ENCODE measurements around the gene CDH1.
"Not testable (repeated sequence)": the region's sequence is repeated elsewhere in the genome, so short reads cannot be mapped to it uniquely, and the experiment has no call there.

Gene CDH1

DNA sequence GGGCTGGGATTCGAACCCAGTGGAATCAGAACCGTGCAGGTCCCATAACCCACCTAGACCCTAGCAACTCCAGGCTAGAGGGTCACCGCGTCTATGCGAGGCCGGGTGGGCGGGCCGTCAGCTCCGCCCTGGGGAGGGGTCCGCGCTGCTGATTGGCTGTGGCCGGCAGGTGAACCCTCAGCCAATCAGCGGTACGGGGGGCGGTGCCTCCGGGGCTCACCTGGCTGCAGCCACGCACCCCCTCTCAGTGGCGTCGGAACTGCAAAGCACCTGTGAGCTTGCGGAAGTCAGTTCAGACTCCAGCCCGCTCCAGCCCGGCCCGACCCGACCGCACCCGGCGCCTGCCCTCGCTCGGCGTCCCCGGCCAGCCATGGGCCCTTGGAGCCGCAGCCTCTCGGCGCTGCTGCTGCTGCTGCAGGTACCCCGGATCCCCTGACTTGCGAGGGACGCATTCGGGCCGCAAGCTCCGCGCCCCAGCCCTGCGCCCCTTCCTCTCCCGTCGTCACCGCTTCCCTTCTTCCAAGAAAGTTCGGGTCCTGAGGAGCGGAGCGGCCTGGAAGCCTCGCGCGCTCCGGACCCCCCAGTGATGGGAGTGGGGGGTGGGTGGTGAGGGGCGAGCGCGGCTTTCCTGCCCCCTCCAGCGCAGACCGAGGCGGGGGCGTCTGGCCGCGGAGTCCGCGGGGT, at the start of gene CDH1:
Gene CDH1, plus strand, starts transcription at position 247 of the 684 bp plus-strand sequence. Its CDS starts 124 bp downstream, at position 371.
- DNase-seq = peak in 1 of 2 donors; percentile 26

DNA sequence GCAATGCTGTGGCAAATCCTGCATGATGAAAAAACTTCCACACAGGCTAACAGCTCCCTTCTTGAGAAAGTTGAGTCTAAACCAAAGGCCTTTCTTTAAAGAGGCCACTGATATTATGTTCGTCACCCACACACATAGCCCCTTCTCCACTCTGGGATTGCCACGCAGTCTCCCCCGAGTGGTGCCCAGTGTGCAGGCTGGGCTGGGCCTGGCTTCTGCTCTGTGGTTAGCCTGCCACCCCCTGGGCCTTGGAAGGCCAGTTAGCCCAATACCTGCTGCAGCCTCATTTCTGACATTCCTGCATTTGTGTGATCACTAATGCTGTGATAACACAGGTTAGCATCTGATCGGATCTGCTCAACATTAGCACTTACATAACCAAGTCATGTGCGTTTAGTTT, 47.2 kb upstream of the CDH1 start:
- no peak for DNase-seq

GRCh38 chr16:68695575-68695974, 41.5 kb upstream of the CDH1 start:
- no peak for DNase-seq

DNA sequence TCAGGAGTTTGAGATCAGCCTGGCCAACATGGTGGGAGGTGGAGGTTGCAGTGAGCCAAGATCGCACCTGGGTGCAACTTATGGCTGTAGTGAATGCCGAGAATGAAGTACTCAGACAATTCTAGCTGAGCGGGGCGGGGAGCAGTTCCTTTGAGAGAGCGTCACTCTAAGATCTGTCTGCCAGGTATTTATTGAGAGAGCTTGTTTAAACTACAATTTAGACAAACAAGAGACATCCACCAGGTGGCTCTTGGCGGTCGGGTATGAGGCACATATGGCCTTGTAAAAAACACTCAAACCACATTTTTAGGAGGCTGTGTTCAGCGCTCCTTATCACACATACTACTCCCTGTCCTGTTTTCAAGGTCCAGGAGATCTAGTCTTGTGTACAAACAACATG, 40.6 kb upstream of the CDH1 start:
- no peak for DNase-seq

DNA sequence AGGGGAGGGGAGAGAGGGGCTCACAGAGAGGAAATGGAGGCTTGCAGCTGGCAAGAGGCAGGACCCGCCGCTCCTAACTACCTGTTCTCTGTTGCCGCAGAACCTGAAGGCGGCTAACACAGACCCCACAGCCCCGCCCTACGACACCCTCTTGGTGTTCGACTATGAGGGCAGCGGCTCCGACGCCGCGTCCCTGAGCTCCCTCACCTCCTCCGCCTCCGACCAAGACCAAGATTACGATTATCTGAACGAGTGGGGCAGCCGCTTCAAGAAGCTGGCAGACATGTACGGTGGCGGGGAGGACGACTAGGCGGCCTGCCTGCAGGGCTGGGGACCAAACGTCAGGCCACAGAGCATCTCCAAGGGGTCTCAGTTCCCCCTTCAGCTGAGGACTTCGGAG, 39.0 kb upstream of the CDH1 start:
- no peak for DNase-seq

GRCh38 chr16:68700120-68700519, 37.0 kb upstream of the CDH1 start:
- no peak for DNase-seq

GRCh38 chr16:68700831-68701230, 36.3 kb upstream of the CDH1 start:
- DNase-seq = no peak

DNA sequence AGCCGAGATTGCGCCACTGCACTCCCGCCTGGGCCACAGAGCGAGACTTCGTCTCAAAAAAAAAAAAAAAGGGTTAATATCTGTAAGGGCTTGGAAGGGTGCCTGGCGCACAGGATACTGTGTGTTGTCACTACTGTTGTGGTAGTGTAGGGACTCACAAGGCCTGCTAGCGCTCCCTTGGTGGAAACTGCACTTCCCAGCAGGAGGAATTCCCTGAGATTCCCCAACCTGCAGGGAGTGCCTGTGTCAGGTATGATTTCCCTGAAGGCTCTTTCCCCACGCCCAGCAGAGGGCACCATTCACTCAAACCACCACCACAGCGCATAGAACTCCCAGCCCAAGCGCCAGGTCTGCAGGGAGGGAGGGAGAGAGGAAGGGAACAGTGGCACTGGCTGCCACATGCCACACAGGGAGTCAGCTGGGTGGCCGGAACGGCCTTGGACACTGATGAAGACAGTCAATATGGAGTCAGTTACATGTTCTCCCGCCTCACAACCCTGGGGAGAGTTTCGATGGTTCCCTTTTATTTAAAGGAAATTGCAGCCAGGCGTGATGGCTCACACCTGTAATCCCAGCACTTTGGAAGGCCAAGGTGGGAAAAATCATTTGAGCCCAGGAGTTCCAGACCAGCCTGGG, 32.7 kb upstream of the CDH1 start:
- peak; percentile 67 to 71 for DNase-seq

GRCh38 chr16:68707340-68708152, 29.5 kb upstream of the CDH1 start:
- DNase-seq = no peak

DNA sequence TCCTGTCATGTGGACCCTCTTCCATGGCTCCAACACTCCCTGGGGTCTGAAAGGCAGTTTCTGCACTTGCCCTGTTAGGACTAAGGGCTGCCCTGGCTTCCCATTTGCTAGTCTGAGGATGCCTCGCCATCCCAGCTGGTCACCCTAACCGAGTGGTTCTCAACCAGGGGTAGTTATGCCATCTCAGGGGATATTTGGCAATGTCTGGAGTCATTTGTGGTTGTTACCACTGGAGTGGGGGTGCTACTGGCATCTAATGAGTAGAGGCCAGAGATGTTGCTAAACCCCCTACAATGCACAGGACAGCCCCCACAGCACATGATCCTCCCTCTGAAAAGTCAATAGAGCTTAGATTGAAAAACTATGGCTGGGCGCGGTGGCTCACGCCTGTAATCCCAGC, 26.9 kb upstream of the CDH1 start:
- DNase-seq = no peak

- no peak for DNase-seq
Measured at GRCh38 chr16:68711421-68712139, 25.5 kb upstream of the CDH1 start.

GRCh38 chr16:68713361-68713760, 23.7 kb upstream of the CDH1 start:
- no peak for DNase-seq

DNA sequence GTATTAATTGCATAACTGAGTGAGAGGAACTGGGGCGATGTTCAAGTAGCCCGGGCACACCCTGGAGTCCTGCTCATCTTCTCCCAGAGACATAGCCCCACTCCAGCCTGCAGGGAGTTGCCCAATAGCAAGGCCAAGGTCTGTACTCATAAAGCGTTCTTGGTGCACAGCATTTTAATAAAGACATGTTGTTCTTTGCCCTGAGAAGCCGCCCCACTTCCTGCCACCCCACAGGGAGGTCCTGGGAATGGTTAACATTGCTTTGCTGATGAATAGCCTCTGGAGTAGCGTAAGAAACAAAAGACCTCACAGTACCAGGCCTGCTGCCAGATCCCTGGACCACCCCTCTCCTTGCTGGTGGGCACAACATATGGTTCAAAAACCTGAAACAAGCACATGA, 21.6 kb upstream of the CDH1 start:
- DNase-seq = no peak

GRCh38 chr16:68716516-68716915, 20.6 kb upstream of the CDH1 start:
- not testable (repeated sequence) for DNase-seq

DNA sequence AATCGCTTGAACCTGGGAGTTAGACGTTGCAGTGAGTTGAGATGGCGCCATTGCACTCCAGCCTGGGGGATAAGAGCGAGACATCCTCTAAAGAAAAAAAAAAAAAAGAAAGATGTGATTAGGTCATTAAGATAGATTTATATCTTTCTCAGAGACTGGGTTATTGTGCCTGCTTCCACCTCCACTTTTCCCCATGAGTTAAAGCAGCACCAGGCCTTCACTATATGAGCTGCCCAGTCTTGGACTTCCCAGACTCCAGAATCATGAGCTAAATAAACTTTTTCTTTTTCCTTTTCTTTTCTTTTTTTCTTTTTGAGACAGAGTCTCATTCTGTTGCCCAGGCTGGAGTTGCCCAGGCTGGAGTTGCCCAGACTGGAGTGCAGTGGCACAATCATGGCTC, 19.4 kb upstream of the CDH1 start:
- no peak for DNase-seq

- no peak for DNase-seq
Measured at GRCh38 chr16:68718590-68718989, 18.5 kb upstream of the CDH1 start.

DNA sequence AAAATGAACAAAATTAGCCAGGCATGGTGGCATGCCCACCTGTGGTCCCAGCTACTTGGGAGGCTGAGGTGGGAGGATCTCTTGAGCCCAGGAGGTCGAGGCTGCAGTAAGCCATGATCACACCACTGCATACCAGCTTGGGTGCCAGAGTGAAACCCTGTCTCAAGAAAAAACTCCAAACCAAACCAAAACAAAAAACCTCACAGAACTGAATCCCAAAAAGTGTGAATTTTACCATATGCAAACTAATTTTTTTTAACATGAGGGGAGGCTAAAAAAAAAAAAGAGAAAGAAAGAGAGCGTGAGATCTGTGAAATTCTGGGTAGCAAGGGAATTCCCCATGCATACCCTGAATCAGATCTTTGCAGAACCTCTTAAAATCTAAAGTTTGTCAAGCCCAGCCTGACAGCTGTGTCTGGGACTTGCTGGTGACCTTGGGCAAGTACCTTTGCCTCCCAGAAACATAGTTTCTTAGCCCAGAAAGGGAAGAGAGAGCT, 17.1 kb upstream of the CDH1 start:
- no peak for DNase-seq

DNA sequence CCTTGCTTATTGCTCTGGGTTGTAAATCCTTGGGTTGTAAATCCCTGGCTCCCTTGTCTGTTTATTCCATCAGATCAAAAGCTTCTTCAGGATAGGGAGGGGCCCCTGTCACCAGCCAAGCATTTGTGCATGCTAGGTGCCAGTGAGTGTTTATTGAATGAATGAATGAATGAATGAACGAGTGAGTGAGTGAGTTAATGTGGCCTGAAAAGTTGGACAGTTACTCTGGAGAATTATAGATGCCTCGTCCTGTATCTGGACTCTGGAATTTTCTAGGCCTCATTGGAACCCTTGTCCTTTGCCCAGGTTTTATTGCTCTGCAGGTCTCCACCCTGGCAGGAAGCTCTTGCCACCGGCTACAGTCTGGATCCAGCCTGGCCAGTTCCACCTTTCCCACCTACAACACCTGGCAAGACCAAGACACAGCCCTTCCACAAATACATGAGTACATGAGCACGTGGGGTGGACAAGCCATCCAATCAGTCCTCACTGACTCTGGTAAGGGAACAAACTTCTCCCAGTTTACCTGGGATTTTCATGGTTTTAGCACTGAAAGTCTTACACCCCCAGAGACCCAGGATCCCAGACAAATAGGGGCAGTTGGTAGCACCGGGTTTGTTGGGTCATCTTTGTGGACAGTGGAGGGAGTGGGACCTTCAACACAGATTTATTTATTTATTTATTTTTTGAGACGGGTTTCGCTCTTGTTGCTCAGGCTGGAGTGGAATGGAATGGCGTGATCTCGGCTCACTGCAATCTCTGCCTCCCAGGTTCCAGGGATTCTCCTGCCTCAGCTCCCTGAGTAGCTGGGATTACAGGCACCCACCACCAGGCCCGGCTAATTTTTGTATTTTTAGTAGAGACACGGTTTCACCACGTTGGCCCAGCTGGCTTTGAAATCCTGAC, 14.7 kb upstream of the CDH1 start:
- DNase-seq = no peak

DNA sequence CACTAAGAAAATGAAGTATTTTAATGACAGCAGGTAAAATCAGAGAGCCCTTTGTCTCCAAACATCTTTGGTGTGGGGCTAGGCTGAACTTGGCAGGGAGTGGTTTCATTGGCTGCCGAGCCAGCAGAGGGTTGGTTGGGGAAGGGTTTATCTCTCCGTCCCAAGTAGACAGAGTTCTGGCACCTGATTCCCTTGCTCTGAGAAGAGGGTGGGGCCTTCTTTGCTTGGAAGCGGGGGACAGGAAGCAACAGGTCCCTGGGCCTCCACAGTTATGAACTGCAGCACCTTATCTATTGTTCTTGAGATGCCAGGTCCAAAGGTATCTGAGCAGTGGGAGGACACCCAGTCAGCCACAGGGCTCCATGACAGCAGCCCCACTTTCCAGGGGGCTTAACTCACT, 12.3 kb upstream of the CDH1 start:
- DNase-seq = no peak

GRCh38 chr16:68728523-68728922, 8.6 kb upstream of the CDH1 start:
- DNase-seq = no peak

GRCh38 chr16:68731637-68732036, 5.5 kb upstream of the CDH1 start:
- DNase-seq = no peak

Measured in stimulated activated CD4-positive, alpha-beta T cell treated with anti-CD3 and anti-CD28 coated beads, Interleukin-2, amount 100 ng/mL, for 48 hours (primary cell).